Astrocyte (in vitro differentiated cells and primary cell): ENCODE data around the gene TRPC4AP. TPM values are rescaled to one million over a fixed set of nuclear protein-coding genes. Genes with fewer than 3 reads are reported as not detected.

ENCODE experiments used
- DNase-seq: peaks from one replicate; pipeline ENCODE4 v3.0.0-alpha.2; 2010; ENCODE audit warnings: low read depth
- FAIRE-seq: peaks from 2 replicates; lab custom pipeline; 2011; peaks lifted over from hg19 to GRCh38; lab: Jason Lieb, UNC
- H2AFZ ChIP-seq: 2 replicates; pipeline ENCODE4 v1.6.0; 2012; ENCODE audit warnings: low read depth, low read length, inconsistent platforms
- H3K27ac ChIP-seq: 2 replicates; pipeline ENCODE4 v1.5.1; 2011; ENCODE audit warnings: low read depth, low read length, inconsistent platforms
- H3K27me3 ChIP-seq: 2 replicates; pipeline ENCODE4 v1.6.0; 2011; ENCODE audit warnings: low read length, inconsistent platforms; ENCODE audit not compliant: insufficient read depth
- H3K36me3 ChIP-seq: 2 replicates; pipeline ENCODE4 v1.5.1; 2011; ENCODE audit warnings: low read length, inconsistent platforms; ENCODE audit not compliant: insufficient read depth
- H3K4me1 ChIP-seq: 2 replicates; pipeline ENCODE4 v1.5.1; 2011; ENCODE audit warnings: low read length, inconsistent platforms; ENCODE audit not compliant: insufficient read depth
- H3K4me2 ChIP-seq: 2 replicates; pipeline ENCODE4 v1.6.0; 2012; ENCODE audit warnings: low read length, inconsistent platforms
- H3K4me3 ChIP-seq: 2 replicates; pipeline ENCODE4 v1.5.1; 2011; ENCODE audit warnings: low read depth, mild to moderate bottlenecking, low read length, inconsistent platforms; ENCODE audit not compliant: insufficient read depth
- H3K79me2 ChIP-seq: 2 replicates; pipeline ENCODE4 v1.6.0; 2012; ENCODE audit warnings: mild to moderate bottlenecking, low read length, inconsistent platforms; ENCODE audit not compliant: insufficient read depth
- H3K9ac ChIP-seq: 2 replicates; pipeline ENCODE4 v1.6.0; 2012; ENCODE audit warnings: mild to moderate bottlenecking, low read length, inconsistent platforms
- H3K9me3 ChIP-seq: 2 replicates; pipeline ENCODE4 v1.5.1; 2012; ENCODE audit warnings: low read depth, mild to moderate bottlenecking, low read length, inconsistent platforms; ENCODE audit not compliant: insufficient read depth
- H4K20me1 ChIP-seq: 2 replicates; pipeline ENCODE4 v1.6.0; 2012; ENCODE audit warnings: low read length, inconsistent platforms; ENCODE audit not compliant: insufficient read depth
- H3K27ac Mint-ChIP-seq: one replicate; pipeline ENCODE4 v1.8.0; 2021; ENCODE audit warnings: mild to moderate bottlenecking, mixed read lengths; ENCODE audit not compliant: unreplicated experiment
- H3K27me3 Mint-ChIP-seq: one replicate; pipeline ENCODE4 v1.8.0; 2021; ENCODE audit warnings: low read depth, mixed read lengths; ENCODE audit not compliant: unreplicated experiment
- H3K36me3 Mint-ChIP-seq: one replicate; pipeline ENCODE4 v1.8.0; 2021; ENCODE audit warnings: low read depth, mixed read lengths; ENCODE audit not compliant: unreplicated experiment
- H3K4me1 Mint-ChIP-seq: one replicate; pipeline ENCODE4 v1.8.0; 2021; ENCODE audit warnings: low read depth, mixed read lengths; ENCODE audit not compliant: unreplicated experiment
- H3K4me3 Mint-ChIP-seq: one replicate; pipeline ENCODE4 v1.8.0; 2021; ENCODE audit warnings: mild to moderate bottlenecking, moderate library complexity, mixed read lengths; ENCODE audit not compliant: unreplicated experiment
- H3K9me3 Mint-ChIP-seq: one replicate; pipeline ENCODE4 v1.8.0; 2021; ENCODE audit warnings: mild to moderate bottlenecking, mixed read lengths; ENCODE audit not compliant: unreplicated experiment
- EZH2 ChIP-seq: IDR thresholded peaks from 2 replicates; pipeline ENCODE4 v1.6.1; 2012; ENCODE audit warnings: mild to moderate bottlenecking, low read length, inconsistent platforms; ENCODE audit not compliant: insufficient read depth
- total RNA-seq: library from RNA; stranded (reverse); gene quantifications from 2 replicates; pipeline ENCODE4 v1.2.1, GENCODE V29; 2021
- TF ChIP-seq, protein P1 (sequence below): IDR thresholded peaks from 2 replicates; pipeline ENCODE4 v1.5.1; 2011; ENCODE audit warnings: low read depth, mild to moderate bottlenecking, inconsistent platforms, low read length, moderate library complexity; ENCODE audit not compliant: insufficient read depth

TRPC4AP gene
- total RNA-seq, 1 donor from 2014 or later, result 92.6 TPM

DNA sequence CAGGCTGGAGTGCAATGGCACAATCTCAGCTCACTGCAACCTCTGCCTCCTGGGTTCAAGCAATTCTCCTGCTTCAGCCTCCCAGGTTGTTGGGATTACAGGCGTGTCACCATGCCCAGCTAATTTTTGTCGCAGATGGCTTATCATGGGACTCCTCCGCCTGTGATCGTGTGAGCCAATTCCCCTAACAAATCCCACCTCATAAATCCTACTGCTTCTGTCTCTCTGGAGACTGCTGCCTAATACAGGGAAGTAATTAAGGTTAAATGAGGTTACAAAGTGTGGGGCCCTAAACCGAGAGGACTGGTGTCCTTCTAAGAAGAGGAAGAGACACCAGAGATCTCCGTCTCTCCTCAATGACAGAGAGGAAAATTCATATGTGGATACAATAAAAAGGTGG, 52.0 kb downstream of the TRPC4AP start:
- Mint-ChIP-seq H3K36me3 (peaks cover 8% of the 10 kb centered on the region), H3K4me1 (peaks cover 6% of the 10 kb centered on the region), H3K27ac (no peak overlapping the region), H3K9me3 (no peaks in the 10 kb centered on the region), H3K4me3 (no peak overlapping the region), H3K27me3 (no peaks in the 10 kb centered on the region)
- Histone ChIP-seq H3K36me3 (peaks cover 27% of the 10 kb centered on the region), H4K20me1 (peaks cover 35% of the 10 kb centered on the region), H3K27ac (no peak overlapping the region), H3K9ac (no peak overlapping the region), H3K9me3 (no peaks in the 10 kb centered on the region), H3K27me3 (no peaks in the 10 kb centered on the region), H3K4me2 (no peak overlapping the region), H2AFZ (no peak overlapping the region), H3K4me3 (no peak overlapping the region), H3K4me1 (no peaks in the 10 kb centered on the region), H3K79me2 (peaks cover 10% of the 10 kb centered on the region)
- DNase-seq (no peak), FAIRE-seq (no peak)
- TF ChIP-seq, protein P1, sequence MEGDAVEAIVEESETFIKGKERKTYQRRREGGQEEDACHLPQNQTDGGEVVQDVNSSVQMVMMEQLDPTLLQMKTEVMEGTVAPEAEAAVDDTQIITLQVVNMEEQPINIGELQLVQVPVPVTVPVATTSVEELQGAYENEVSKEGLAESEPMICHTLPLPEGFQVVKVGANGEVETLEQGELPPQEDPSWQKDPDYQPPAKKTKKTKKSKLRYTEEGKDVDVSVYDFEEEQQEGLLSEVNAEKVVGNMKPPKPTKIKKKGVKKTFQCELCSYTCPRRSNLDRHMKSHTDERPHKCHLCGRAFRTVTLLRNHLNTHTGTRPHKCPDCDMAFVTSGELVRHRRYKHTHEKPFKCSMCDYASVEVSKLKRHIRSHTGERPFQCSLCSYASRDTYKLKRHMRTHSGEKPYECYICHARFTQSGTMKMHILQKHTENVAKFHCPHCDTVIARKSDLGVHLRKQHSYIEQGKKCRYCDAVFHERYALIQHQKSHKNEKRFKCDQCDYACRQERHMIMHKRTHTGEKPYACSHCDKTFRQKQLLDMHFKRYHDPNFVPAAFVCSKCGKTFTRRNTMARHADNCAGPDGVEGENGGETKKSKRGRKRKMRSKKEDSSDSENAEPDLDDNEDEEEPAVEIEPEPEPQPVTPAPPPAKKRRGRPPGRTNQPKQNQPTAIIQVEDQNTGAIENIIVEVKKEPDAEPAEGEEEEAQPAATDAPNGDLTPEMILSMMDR, result no peak
- TF ChIP-seq EZH2, result no peak

DNA sequence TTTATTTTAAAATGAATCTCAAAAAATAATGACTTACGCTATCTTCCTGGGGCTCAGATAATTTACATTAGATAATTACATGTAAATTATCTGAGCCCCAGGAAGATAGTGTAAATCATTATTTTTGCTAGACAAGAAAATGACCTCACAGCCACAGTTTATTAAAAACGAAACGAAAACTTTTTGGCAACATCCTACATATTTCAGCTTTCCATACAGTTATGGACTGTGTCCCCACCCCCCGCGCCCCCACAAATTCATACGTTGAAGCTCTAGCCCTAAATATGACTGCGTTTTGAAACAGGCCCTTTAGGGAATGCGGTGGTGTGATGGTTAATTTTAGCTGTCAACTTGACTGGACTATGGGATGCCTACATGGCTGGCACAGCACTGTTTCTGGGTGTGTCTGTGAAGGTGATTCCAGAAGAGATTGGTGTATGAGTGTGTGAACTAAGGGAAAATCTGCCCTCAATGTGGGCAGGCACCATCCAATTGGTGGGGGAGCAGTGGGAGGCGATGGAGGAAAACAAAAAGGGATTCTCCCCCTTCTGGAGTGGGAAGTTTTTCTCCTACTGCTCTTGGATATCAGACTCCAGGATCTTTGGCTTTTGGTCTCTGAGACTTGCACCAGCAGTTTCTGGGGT, 52.6 kb downstream of the TRPC4AP start:
- H3K27ac ChIP-seq, result no peak overlapping the region
- H3K9ac ChIP-seq, result no peak overlapping the region
- H3K36me3 Mint-ChIP-seq, result peaks cover 10% of the 10 kb centered on the region
- no peaks in the 10 kb centered on the region for H3K27me3 Mint-ChIP-seq
- FAIRE-seq (no peak), DNase-seq (no peak)
- peaks cover 6% of the 10 kb centered on the region for H3K4me1 Mint-ChIP-seq
- no peak overlapping the region for H3K4me3 Mint-ChIP-seq
- no peaks in the 10 kb centered on the region for H3K9me3 ChIP-seq
- no peak overlapping the region for H2AFZ ChIP-seq
- no peak overlapping the region for H3K4me2 ChIP-seq
- peaks cover 29% of the 10 kb centered on the region for H3K36me3 ChIP-seq
- no peak overlapping the region for H3K4me3 ChIP-seq
- H3K27me3 ChIP-seq, result no peaks in the 10 kb centered on the region
- no peaks in the 10 kb centered on the region for H3K4me1 ChIP-seq
- peaks cover 10% of the 10 kb centered on the region for H3K79me2 ChIP-seq
- TF ChIP-seq, protein P1, result no peak
- no peak for TF ChIP-seq EZH2
- H3K9me3 Mint-ChIP-seq, result no peaks in the 10 kb centered on the region
- peak overlapping the region; percentile 18 for H3K27ac Mint-ChIP-seq
- H4K20me1 ChIP-seq, result peaks cover 36% of the 10 kb centered on the region

DNA sequence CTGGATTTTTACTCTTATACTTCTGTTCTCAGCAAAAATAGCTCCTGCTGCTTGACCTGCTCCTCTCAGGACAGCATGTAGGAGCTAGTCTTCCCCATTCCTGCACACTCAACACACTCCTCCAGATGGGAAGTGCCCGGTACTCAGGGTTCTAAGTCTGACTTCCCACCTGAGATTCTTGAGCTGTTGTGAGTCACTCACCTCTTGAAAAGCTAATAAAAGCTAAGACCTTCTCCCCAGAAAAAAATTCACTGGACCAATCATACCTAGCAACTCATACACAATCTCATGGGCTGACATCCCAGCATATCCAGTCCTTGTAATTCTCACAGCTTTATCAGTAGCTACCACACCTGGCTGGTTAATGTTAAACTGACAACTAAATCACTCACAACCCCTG, 53.5 kb downstream of the TRPC4AP start:
- H3K4me2 ChIP-seq, result no peak overlapping the region
- H3K4me1 Mint-ChIP-seq, result peaks cover 6% of the 10 kb centered on the region
- peaks cover 16% of the 10 kb centered on the region for H3K36me3 Mint-ChIP-seq
- peaks cover 31% of the 10 kb centered on the region for H3K36me3 ChIP-seq
- no peak overlapping the region for H2AFZ ChIP-seq
- no peaks in the 10 kb centered on the region for H3K4me1 ChIP-seq
- H3K9me3 ChIP-seq, result no peaks in the 10 kb centered on the region
- H3K27me3 Mint-ChIP-seq, result no peaks in the 10 kb centered on the region
- peaks cover 44% of the 10 kb centered on the region for H4K20me1 ChIP-seq
- H3K27ac ChIP-seq, result no peak overlapping the region
- no peak overlapping the region for H3K4me3 ChIP-seq
- no peaks in the 10 kb centered on the region for H3K9me3 Mint-ChIP-seq
- no peak overlapping the region for H3K4me3 Mint-ChIP-seq
- H3K27me3 ChIP-seq, result no peaks in the 10 kb centered on the region
- DNase-seq, result no peak
- H3K27ac Mint-ChIP-seq, result no peak overlapping the region
- peaks cover 10% of the 10 kb centered on the region for H3K79me2 ChIP-seq
- no peak for TF ChIP-seq EZH2
- TF ChIP-seq, protein P1, result no peak
- no peak for FAIRE-seq
- no peak overlapping the region for H3K9ac ChIP-seq
